NB4 (cell line): ENCODE data around the gene OTUD3.

Experiments used
- MYC ChIP-seq: IDR thresholded peaks from 2 replicates; pipeline ENCODE4 v1.6.1; 2011; ENCODE audit warnings: low read depth, low read length
- POLR2A ChIP-seq: IDR thresholded peaks from 2 replicates; pipeline ENCODE4 v1.6.1; 2011; ENCODE audit warnings: mild to moderate bottlenecking; ENCODE audit not compliant: insufficient read length; ENCODE audit errors: extremely low read depth
- TF ChIP-seq, protein P1 (sequence below): IDR thresholded peaks from one replicate; pipeline ENCODE4 v1.5.1; 2012; ENCODE audit warnings: low read depth, low read length

DNA sequence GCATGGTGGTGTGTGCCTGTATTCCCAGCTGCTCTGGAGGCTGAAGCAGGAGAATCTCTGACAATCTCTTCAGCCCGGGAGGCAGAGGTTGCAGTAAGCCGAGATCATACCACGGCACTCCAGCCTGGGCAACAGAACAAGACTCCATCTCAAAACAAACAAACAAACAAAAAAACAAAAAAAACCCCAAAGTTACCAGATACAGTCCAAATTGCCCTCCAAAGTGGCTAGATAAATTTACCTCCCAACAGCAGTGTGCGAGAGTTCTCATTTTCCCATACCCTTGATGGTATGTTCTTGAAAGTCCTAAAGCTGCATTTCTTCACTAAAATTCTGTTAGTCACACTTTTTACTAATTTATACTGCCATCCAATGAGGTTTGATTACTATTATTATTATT lies 3.0 kb upstream of the OTUD3 start:
- TF ChIP-seq, protein P1, sequence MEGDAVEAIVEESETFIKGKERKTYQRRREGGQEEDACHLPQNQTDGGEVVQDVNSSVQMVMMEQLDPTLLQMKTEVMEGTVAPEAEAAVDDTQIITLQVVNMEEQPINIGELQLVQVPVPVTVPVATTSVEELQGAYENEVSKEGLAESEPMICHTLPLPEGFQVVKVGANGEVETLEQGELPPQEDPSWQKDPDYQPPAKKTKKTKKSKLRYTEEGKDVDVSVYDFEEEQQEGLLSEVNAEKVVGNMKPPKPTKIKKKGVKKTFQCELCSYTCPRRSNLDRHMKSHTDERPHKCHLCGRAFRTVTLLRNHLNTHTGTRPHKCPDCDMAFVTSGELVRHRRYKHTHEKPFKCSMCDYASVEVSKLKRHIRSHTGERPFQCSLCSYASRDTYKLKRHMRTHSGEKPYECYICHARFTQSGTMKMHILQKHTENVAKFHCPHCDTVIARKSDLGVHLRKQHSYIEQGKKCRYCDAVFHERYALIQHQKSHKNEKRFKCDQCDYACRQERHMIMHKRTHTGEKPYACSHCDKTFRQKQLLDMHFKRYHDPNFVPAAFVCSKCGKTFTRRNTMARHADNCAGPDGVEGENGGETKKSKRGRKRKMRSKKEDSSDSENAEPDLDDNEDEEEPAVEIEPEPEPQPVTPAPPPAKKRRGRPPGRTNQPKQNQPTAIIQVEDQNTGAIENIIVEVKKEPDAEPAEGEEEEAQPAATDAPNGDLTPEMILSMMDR = no peak
- TF ChIP-seq MYC (no peak), POLR2A (no peak)
